HG02938 (cell line): ENCODE data around the gene DNM3.
A peak's percentile ranks its signal among the peaks of the same experiment; 100 is the strongest.
"Not testable (repeated sequence)": the region's sequence is repeated elsewhere in the genome, so short reads cannot be mapped to it uniquely, and the experiment has no call there.

Experiments
- ATAC-seq: cut with Tn5 transposase; IDR thresholded peaks from one replicate; pipeline ENCODE4 v1.9.1; 2021; ENCODE audit warnings: mild to moderate bottlenecking, moderate library complexity; ENCODE audit not compliant: unreplicated experiment

Gene DNM3

DNA sequence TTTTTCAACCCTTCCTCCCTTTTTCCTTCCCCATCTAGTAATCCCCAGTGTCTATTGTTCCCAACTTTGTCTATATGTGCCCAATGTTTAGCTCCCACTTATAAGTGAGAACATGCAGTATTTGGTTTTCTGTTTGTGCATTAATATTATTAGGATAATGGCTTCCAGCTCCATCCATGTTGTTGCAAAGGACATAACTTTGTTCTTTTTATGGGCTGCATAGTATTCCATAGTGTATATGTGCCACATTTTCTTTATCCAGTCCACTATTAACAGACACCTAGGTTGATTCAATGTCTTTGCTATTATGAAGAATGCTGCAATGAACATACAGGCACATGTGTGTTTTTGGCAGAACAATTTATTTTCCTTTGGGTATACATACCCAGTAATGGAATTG is 458.2 kb downstream of the DNM3 start:
- ATAC-seq, result no peak

DNA sequence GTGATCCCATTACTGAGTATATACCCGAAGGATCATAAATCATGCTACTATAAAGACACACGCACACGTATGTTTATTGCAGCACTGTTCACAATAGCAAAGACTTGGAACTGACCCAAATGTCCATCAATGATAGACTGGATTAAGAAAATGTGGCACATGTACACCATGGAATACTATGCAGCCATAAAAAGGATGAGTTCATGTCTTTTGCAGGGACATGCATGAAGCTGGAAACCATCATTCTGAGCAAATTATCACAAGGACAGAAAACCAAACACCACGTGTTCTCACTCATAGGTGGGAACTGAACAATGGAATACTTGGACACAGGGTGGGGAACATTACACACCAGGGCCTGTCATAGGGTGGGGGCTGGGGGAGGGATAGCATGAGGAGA is 466.2 kb downstream of the DNM3 start:
- not testable (repeated sequence) for ATAC-seq

DNA sequence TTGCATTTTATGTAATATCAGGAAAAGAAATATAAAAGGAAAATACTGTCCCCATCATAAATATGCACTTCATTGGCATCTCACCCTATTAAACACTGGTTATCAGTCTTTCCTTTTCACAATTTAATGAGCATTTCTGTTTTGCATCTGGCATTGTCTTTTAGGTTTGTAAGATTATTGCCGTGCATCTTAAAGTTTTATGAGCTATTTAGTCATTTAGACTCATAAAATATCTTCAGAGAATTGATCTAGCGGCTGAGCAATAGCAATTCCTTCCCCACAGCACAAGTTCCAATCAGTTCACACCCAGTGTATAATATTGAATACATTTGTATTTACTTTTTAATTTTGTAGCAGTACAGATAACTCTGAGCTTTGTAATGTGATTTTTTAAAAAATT is 466.8 kb downstream of the DNM3 start:
- ATAC-seq, result no peak

DNA sequence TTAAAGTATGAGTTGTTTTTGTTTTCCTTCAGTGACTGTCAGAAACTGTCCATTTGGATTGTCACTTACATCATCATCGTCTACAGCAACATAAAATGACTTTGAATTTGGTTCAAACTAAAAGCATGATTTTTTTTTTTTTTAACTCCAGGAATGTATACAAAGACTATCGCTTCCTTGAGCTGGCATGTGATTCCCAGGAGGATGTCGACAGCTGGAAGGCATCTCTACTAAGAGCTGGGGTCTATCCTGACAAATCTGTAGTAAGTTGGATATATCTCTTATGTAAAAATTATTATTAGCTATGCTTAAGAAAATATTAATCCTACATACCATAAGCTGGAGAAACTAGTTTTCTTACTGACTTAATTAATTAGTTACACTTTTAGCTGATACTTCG is 467.3 kb downstream of the DNM3 start:
- ATAC-seq, result no peak

DNA sequence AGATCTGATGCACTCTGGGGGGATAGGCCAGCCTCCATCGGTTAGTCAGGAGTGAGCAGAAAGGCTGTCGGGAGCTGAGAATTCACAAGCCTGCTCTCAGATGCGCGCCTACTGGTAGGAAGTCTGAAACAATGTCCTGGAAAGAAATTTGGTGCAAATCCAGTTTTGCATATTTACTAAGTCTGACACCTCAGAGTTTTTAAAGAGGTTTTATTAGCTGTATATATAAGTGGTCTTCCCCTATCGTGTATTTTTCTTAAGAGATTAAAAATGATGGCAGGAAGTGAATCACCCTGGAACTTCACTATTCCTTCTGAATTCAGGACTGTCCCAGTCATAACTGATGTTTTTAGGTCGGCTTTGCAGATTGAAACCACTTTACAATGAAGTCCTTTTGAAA is 479.4 kb downstream of the DNM3 start:
- ATAC-seq, result no peak

DNA sequence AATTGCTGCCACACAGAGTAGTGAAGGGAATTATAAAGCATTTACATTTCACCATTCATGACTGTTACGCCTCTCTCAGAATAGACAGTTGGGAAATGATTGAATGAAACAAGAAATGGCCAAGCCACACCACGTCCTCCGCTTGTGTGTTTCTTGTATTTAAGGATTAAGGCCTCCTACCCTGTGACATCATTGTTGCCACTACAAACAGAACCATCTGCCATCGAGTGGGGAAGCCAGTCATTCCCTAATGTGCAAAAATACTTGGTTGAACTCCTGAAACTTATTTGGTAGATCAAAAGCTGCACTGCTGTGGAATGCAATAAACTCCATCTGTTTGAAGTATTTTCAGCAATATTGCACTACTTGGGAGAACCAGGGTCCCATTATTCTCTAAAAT is 480.2 kb downstream of the DNM3 start:
- no peak for ATAC-seq

DNA sequence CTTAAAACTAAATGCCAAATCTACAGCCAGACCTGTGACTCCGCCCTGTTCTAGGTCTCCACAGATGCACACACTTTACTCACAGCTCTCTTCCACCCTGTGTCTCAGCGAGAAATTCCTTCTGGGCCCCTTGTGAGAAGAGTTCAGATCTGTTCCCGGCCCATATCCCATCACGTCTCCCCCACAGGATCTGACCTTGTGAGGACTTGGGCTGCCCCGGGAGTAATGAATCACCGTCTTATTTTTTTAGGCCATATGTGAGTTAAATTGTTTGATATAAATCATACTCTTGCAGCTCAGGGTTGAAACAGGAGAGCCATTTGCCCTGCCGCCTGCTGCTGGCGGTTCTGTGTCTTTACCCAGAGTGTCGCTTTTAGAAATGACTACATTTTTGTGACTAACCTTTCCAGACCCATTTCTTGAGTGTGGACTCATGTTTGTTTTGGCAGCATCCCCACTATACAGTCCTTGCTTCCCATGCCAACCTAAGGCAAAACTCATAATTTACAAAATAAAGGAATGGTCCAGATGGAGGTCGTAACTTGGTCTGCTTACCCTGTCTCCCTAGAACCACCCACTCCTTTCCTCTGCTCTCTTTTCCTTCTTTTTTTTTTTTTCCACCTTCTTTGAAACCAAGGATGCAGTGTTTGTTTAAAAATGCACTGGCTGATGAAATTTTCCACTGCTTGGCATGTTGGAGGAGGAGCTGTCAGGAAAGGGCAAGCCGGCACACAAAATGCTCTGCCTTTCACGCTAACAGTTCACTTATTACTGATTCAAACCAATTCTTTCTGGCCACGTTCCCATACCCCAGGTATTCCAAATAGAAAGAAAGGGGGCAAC is 481.1 kb downstream of the DNM3 start:
- no peak for ATAC-seq

DNA sequence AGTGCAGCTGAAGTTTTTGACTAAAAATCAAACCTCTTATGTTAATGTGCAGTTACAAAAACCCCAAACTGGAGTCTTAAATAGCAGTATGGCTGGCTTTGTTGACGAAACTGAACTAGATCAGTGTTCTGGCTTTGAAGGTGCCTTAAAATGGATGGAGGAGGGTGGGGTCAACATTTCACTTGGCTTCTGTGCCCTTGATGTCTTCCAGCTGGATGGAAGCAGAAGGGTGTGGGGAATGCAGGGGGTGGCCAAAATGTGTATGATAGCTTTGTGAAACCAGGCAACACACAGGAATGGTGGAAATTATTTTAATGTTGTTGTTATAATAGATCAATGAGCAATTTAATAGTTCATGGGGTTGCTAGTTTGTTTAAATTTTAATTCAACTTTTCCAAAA is 482.4 kb downstream of the DNM3 start:
- ATAC-seq, result no peak

DNA sequence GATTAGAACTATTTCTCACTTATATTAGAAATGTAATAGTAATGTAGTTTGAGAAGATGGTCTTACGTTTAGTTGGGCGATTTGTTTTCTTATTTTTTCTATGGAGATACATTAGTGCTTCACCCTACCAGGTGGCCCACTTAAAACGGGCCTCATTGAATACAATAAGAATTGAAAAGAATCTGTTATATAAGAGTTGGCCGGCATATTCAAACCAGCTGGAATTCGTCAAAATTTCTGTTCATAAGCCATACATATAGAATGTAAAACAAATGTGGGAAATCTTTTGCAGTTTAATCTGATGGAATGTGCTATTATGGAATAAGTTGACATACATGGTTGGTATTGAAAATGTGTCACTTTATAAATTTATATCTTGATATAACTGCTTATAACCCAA is 482.8 kb downstream of the DNM3 start:
- no peak for ATAC-seq

DNA sequence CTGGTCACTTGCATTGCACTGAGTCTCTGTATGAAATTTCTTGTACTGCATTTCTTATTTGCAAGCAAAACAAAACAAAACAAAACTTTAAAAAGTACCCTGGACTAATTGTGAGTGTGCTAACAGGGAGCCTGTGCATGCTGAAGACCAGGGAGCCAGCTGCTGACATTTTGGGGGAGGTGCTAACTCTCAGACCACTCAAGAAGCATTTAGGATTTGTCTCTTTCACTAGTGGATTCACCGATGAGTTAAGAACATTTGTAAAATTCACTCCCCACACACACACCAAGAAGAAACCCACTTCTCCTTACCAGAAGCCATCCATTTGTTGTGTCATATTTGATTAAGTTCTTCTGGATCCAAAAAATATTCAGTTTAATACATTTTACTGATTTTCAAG is 483.5 kb downstream of the DNM3 start:
- no peak for ATAC-seq

DNA sequence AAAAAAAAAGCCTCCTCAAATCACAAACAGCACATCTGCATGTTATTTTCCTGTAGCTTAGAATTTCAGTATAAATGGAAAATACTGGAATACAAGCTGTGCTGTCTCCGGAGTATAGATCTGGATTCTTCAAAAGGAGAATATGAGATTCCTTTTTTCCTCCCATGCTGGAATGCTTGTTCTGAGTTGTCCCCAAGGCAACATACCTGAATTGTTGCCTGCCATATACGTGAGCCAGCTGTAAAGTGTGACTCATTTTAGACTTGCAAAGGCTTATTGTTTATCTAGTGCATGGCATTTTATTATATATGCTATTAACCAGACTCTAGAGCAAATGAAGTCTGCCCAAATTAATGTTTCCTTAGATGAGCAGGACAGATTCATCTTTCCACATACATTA is 484.2 kb downstream of the DNM3 start:
- no peak for ATAC-seq

DNA sequence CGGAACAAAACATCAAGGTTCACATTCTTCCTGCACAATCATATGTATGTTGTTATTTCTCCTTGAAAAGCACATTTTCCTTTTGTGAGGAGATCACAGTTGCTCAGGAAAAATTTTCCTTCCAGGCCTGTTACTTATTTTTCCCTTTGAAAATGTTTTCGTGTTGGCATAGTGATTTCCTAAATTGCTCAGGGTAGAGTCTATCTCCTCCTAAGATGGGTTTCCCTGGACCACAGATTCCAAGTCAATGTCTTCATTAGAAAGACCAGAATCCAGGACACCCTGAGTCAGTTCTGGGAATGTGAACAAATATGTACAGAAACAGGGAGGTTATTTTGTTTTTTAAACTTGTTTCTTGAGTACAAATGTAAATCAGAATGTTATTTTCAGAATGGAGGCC is 484.8 kb downstream of the DNM3 start:
- no peak for ATAC-seq

DNA sequence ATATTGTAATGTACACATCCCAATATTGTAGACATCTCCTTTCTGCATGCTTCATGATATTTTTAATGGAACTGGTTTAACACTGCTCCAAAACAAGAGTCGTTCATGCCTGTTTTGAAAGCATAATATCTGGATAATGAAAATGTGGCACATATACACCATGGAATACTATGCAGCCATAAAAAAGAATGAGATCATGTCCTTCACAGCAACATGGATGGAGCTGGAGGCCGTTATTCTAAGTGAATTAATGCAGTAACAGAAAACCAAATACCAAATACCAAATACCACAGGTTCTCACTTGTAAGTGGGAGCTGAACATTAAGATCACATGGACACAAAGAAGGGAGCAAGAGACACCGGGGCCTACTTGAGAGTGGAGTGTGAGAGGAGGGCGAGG is 487.0 kb downstream of the DNM3 start:
- no peak for ATAC-seq

DNA sequence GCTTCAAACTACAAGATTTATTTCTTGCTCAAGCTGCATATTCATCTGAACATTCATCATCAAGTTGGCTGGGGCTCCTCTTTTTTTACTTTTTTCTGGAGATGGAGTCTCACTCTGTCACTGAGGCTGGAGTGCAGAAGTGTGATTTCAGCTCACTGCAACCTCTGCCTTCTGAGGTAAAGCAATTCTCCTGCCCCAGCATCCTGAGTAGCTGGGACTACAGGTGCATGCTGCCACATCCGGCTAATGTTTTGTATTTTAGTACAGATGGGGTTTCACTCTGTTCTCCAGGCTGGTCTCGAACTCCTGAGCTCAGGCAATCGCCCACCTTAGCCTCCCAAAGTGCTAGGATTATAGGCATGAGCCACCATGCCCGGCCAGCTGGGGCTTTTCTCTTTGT is 490.9 kb downstream of the DNM3 start:
- ATAC-seq, result no peak

DNA sequence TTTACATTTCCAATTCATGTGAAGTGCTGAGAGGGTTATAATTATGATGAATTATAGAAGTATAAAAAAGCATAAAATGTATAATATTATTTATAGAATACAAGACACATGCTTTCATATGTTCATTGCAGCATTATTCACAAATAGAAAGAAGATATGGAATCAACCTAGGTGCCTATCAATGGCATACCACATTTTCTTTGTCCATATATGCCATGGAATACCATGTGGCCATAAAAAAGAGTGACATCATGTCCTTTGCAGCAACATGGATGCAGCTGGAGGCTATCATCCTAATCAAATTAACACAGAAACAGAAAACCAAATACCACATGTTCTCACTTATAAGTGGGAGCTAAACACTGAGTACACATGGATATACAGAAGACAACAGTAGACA is 494.1 kb downstream of the DNM3 start:
- no peak for ATAC-seq

DNA sequence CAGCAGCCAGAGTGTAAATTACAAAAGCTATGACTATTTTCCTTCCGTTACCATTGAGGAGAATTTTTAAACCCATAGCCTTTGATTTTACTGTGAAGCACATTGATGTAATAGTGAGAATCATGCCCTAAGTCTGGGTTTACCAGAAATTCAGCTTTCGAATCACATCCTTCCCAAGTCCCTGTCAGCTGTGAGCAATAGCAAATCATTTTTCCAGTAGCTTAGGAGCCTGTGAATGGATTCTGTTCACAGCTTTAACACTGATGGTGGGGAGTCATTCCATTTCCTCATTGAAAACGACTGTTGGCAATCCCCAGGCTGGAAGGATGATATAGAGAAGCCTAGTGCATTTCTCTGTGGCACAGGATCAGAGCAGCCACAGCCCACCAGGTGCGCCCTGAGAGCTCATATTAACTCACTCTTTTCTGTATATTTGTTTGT is 497.0 kb downstream of the DNM3 start:
- no peak for ATAC-seq

DNA sequence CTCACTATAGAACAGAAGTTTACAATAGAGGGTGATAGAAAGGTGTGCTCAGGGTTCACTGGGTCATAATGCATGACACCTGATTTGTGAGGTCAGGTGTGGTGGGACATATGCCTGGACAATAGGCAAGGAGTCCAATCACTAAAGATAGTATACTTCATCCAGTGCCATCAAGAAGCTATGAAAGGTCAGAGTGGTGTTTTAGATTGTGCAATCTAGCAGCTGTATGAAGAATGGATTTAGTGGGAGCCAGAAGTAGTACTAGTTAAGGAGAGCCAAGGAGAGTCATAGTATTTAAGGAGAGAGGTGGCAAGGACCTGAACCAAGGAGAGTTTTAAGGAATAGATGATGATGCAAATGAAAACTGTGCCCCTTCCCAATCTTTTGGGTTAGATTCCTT is 498.5 kb downstream of the DNM3 start:
- ATAC-seq, result no peak

DNA sequence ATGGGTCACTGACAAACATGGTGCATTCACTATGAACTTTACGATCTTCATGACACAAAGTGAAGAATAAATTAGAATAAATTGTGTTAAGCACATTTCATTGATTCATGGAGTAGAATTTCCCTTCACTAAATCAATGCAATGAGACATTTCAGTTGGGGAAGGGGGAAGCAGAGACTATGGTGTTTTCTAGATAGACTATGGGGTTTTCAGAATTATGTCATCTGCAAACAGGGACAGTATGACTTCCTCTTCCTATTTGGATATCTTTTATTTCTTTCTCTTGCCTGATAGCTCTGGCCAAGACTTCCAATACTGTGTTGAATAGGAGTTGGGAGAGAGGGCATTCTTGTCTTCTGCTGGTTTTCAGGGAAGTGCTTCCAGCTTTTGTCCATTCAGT is 499.2 kb downstream of the DNM3 start:
- no peak for ATAC-seq

DNA sequence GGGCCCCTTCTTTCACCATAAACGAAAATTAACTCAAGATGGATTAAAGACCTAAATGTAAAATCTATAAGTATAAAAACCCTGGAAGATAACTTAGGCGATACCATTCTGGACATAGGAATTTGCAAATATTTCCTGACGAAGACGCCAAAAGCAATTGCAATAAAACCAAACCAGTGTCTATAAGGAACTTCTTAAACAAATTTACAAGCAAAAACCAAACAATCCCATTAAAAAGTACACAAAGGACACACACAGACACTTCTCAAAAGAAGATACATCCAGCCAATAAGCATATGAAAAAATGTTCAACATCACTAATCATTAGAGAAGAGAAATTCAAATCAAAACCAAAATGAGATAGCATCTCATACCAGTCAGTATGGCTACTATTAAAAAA is 500.4 kb downstream of the DNM3 start:
- ATAC-seq, result no peak

DNA sequence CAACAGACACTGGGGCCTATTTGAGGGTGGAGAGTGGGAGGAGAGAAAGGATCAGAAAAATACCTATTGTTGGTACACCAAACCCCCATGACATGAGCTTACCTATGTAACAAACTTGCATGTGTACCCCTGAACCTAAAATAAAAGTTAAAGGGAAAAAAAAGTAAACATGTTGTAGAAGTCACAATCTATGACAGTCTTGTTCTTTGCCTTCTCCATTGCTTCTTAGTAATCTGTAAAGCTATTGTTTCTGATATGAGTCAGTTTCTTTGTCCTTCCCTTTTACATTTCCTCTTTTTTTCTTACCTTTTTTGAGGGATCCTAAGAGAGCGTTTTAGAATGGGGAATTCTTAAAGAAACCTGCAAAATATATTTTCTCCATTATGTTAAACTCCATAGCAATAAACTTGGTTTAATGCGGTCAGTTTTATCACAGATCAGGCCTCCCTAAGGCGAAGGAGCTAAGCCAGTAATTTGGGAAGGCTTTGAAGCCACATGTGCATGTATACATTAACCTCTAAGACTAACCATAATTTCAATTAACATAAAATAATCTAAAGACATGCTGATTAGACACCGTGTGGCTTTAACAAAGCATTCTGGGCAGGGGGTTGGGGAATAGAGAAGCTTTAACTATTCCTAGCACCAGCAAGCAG is 501.4 kb downstream of the DNM3 start:
- ATAC-seq, result peak; percentile 53

DNA sequence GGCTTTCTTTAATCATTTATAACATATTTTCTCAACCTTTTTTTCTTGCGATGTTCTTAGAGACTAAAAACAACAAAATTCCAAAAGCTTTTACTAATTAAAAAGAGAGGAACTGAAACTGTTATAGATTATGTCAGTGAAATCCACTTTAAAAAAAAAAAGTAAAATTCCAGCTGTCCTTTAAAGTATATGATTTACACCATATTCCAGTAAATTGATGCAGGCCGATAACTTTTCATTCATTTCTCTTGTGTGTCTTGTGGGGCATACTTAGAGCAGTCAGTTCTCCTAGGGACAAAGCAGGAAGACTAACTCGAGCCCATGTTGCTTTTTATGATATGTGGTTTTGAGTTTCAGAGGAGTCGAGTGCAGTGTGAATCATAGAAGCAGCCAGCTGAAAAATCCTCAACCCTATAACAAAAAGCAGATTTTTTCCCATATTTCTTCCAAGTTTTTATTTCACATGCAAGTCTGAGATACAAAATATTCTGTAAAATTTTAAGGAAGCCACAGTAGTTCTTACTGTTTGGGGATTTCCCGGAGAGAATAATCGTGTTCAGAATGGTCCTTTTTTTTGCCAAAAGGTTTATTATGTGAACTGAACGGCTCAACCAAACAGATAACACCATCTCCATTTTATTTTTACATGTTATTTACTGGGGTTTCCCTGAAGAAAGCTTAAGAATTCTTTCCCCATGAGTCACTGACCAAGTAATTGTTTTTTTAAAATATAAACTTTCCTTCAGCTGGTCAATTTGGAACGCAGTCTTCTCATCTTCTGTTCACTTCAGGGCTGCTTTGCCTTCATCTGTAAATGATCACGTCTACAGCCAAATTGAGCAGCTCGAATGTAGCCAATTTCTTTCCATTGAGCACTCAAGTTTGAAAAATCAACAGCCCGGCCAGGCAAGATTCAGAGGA is 502.2 kb downstream of the DNM3 start:
- peak; percentile 30 for ATAC-seq

DNA sequence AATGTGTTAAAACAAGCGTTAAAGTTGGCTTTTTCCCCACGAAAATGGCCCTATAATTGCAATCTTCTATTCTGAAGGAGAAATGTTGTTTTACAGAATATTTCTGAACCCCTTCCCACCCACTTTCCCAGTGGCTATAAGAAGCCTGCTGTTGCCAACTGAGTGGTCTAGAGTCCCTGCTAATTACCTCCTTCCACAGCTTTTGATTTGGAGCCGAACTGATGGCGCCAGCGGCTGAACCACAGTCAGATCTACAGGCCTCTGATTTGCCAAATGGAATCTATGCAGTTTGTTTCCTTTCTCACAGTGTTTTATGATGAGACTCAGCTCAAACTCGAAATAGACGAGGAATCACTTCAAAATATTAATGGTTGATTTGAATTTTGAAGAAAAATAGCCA is 503.1 kb downstream of the DNM3 start:
- no peak for ATAC-seq
